ENCODE data around the gene NDST4. TPM values are rescaled to one million over a fixed set of nuclear protein-coding genes. Genes with fewer than 3 reads are reported as not detected.

NDST4 gene
- total RNA-seq, result 1 to 10 TPM in 5 of 7 donors, under 1 TPM in 2; 0.34 to 7.7 (median 1.4) TPM
- polyA plus RNA-seq, result under 1 TPM in 1 of 3 donors, not detected in 2; 0.06 TPM
- long read RNA-seq, donor 1, result 0 reads
- long read RNA-seq, donor 2, partial matches to known transcripts, result 0 of 1 reads
- long read RNA-seq, donor 2, other reads (novel, unspliced or antisense), result 0 of 1 reads

- no peak for DNase-seq
- H3K4me1 ChIP-seq, result no peaks in the 10 kb centered on the region
- H3K27ac ChIP-seq, result peak within 1 kb of the TSS in 1 of 8 donors; percentile 5
- peak within 1 kb of the TSS in 2 of 8 donors; percentile 19 to 20 for H3K4me3 ChIP-seq
- no peaks in the 10 kb centered on the region for H3K36me3 ChIP-seq
- TF ChIP-seq POLR2AphosphoS5 (IDR thresholded peaks at IDR 0.05) (no peak), CTCF (IDR thresholded peaks at IDR 0.05 in 8 of 11, conservative IDR thresholded peaks at IDR 0.05 in 3 of 11) (no peak), POLR2A (IDR thresholded peaks at IDR 0.05) (no peak)
- intact Hi-C loops (cut with DNase I; ENCODE audit: low total_unique reads), result no loop called here
- H3K27me3 ChIP-seq (replicated peaks in 1 of 7), result no peaks in the 10 kb centered on the region
- 54 to 63% (median 63%) methylated on average over 10 of the region's 10 CpGs for WGBS, 5 donors
- H3K9me3 ChIP-seq, result no peaks in the 10 kb centered on the region
These were observed at the start of gene NDST4 for GRCh38 chr4:115113506-115114106. NDST4 (minus strand) TSS chr4:115113620; CDS start chr4:115077036, 36,584 bp downstream.

DNA sequence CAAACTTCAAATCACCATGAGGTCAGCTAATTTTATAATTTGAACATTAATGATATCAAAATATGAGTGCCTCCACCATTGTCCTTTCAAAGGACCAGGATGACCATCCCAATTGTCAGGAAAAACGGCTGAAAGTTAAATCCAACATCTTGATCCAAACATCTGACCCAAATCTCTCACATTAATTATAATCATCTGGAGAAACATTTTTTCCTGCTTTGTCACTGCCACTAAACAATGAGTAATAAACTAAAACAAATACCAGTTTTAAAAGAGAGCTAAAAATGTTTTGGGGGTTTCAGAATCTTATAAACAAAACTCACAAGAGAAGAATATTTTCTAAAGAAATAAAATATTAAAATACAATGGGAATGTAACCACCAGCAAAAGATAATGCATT is 45.7 kb upstream of the NDST4 start:
- intact Hi-C loops (cut with DNase I; ENCODE audit: low total_unique reads), result no loop called here
- H3K4me3 ChIP-seq, result no peak overlapping the region
- H3K27me3 ChIP-seq (replicated peaks in 1 of 7), result no peaks in the 10 kb centered on the region
- 49 to 81% (median 68%) methylated on average over 1 of the region's 1 CpG for WGBS, 5 donors
- DNase-seq, result no peak
- no peaks in the 10 kb centered on the region for H3K36me3 ChIP-seq
- no peak for TF ChIP-seq POLR2A (IDR thresholded peaks at IDR 0.05)
- no peak for TF ChIP-seq CTCF (IDR thresholded peaks at IDR 0.05 in 8 of 11, conservative IDR thresholded peaks at IDR 0.05 in 3 of 11)
- no peak for TF ChIP-seq POLR2AphosphoS5 (IDR thresholded peaks at IDR 0.05)
- H3K9me3 ChIP-seq, result no peaks in the 10 kb centered on the region
- H3K27ac ChIP-seq, result no peak overlapping the region
- no peaks in the 10 kb centered on the region for H3K4me1 ChIP-seq

GRCh38 chr4:115158296-115158695 is 44.9 kb upstream of the NDST4 start:
- intact Hi-C loops (cut with DNase I; ENCODE audit: low total_unique reads), result no loop called here
- Histone ChIP-seq H3K4me3 (no peak overlapping the region), H3K9me3 (no peaks in the 10 kb centered on the region), H3K36me3 (no peaks in the 10 kb centered on the region), H3K27me3 (replicated peaks in 1 of 7) (no peaks in the 10 kb centered on the region), H3K27ac (no peak overlapping the region), H3K4me1 (no peaks in the 10 kb centered on the region)
- TF ChIP-seq POLR2A (IDR thresholded peaks at IDR 0.05) (no peak), CTCF (IDR thresholded peaks at IDR 0.05 in 8 of 11, conservative IDR thresholded peaks at IDR 0.05 in 3 of 11) (no peak), POLR2AphosphoS5 (IDR thresholded peaks at IDR 0.05) (no peak)
- no peak for DNase-seq
- 77 to 94% (median 84%) methylated on average over 2 of the region's 2 CpGs for WGBS, 5 donors

DNA sequence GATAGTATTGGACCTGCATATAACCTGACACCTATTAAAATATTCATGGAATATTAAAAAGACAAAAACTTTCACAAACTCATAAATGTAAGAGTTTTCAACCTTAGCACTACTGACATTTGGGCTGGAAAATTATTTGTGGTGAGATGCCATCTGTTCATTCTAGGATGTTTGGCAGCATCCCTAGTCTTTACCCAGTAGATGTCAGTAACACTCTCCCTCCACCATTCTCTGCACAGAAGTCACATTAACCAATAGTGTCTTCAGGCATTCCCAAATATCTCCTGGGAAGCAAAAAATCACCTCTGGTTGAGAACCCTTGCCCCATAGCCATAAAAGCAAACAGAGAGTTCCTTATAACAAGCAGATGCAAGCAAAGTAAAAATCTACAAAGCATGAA is 41.4 kb upstream of the NDST4 start:
- H3K4me3 ChIP-seq, result no peak overlapping the region
- H3K36me3 ChIP-seq, result no peaks in the 10 kb centered on the region
- no peak for TF ChIP-seq CTCF (IDR thresholded peaks at IDR 0.05 in 8 of 11, conservative IDR thresholded peaks at IDR 0.05 in 3 of 11)
- no peak for TF ChIP-seq POLR2A (IDR thresholded peaks at IDR 0.05)
- TF ChIP-seq POLR2AphosphoS5 (IDR thresholded peaks at IDR 0.05), result no peak
- no peak overlapping the region for H3K27ac ChIP-seq
- H3K27me3 ChIP-seq (replicated peaks in 1 of 7), result no peaks in the 10 kb centered on the region
- H3K9me3 ChIP-seq, result no peaks in the 10 kb centered on the region
- intact Hi-C loops (cut with DNase I; ENCODE audit: low total_unique reads), result no loop called here
- DNase-seq, result no peak
- no peaks in the 10 kb centered on the region for H3K4me1 ChIP-seq

Data from spleen (tissue), 13 donors.